HG03354 (cell line): ENCODE measurements around the gene SRRM1.
"Not testable (repeated sequence)": the region's sequence is repeated elsewhere in the genome, so short reads cannot be mapped to it uniquely, and the experiment has no call there.

Experiments used
- ATAC-seq: cut with Tn5 transposase; IDR thresholded peaks from one replicate; pipeline ENCODE4 v1.9.1; 2021; ENCODE audit warnings: mild to moderate bottlenecking; ENCODE audit not compliant: unreplicated experiment, poor library complexity, severe bottlenecking

Gene SRRM1

DNA sequence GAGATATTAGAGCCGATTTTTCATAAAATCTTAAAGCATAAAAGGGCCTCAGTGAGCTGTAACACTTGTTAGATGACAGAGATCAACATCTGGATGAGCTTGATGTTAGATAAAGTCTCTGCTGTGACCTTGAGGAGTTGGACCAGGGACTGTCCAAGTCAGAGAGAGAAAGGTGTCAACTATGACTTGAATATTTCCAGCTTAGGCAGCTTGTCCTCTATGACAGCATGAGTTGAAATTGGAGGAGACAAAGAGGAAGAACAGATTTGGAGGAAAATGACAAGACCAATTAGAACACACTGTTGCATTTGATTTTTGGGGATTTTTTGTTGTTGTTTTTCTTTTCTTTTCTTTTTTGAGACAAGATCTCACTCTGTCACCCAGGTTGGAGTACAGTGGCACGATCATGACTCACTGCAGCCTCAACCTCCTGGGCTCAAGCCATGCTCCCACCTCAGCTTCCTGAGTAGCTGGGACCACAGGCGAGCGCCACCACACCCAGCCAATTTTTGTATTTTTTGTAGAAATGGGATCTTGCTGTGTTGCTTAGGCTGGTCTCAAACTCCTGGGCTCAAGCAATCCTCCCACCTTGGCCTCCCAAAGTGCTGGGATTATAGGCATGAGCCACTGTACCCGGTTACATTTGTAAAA lies 66.8 kb downstream of the SRRM1 start:
- no peak for ATAC-seq

DNA sequence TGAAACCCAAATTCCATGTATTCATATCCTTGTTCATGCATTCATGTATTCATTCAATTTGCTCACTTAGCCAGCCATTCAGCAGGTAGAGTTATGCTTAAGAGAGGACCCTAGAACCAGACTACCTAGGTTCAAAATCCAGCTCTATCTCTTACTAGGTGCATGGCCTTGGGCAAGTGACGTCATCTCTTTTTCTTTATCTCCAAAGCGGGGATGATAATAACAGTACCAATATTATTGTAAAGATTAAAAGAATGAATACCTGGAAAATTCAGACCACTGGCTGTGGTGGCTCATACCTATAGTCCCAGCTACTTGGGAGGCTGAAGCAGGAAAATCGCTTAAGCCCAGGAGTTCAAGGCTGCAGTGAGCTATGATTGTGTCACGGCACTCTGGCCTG lies 68.2 kb downstream of the SRRM1 start:
- no peak for ATAC-seq

DNA sequence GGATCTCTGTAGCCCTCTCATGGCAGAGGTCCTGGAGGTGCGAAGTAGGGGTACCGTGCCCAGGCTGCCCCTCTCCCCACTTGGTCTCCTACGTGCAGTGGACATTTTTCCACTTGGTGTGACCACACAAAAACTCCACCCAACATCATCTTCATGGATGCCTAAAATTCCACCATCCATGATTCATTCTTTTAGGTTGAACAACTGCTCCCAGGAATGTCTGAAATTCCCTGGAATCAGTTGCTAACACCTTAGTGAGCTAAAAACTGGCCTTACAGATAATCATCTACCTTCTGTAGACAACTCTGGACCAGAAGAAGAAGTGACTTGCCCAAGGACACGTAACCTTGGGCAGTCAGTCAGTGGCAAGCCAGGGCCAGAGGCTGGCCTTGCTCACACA lies 70.1 kb downstream of the SRRM1 start:
- ATAC-seq: no peak

DNA sequence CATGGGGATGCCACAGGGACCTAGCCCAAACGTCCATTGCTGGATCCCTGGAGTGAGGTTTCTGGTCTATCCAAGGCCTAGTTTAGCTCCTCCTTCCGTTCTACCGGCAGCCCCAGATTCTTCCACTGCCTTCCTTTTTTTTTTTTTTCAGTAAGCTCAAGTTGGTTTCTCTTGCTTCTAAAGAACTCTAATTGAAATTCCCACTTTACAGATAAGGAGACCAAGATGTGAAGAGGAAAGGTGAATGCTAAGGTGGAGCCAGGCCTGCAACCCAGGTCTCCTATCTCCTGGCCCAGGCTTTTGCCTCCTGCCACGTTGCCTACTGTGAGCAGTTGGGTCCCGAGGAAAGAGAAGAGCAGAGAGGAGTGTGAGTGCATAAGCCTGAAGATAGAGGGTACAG lies 70.6 kb downstream of the SRRM1 start:
- no peak for ATAC-seq

DNA sequence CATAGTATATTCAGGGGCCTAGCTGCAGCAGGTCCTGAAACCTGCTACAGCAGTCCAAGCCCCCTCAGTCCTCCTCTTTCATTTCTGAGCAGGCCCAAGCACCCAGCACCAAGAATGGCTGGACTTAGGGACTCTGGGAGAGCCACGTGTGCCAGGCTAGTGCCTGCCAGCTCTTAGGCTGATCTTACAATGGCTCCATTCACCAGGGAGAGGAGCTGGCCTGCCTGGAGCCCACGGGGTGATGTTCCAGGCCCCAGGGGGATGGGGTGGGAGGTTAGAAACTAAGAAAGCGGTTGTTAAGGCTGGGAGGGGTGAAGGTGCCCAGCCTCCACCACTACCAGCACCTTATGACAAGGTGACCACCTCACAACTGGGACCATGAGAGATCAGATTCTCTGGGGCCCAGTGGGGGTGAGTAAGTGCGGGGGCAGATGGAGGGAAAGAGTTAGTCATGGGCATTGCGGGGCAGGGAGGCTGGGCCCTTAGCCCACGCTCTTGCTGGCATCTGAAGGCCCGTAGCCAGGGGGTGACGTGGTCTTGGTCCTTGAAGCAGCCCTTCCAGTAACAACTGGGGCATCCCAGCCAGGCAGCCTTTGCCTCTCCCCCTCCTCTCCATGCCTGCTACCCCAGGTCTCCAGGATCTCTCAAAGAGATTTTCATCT lies 71.9 kb downstream of the SRRM1 start:
- ATAC-seq: no peak

DNA sequence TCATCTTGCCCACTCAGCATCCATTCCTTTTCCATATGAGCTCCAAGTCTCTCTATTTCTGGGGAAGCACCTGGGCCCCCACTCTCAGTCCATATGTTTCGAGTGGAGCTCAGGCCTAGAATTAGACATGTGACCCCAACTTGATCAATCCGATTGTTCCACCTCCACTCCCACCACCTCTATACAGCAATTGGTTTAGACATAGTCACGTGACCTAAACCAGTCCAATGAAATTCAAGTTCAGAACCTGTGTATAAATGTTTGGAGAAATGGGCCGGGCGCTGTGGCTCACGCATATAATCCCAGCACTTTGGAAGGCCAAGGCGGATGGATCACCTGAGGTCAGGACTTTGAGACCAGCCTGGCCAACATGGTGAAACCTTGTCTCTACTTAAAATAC lies 72.6 kb downstream of the SRRM1 start:
- ATAC-seq: no peak

DNA sequence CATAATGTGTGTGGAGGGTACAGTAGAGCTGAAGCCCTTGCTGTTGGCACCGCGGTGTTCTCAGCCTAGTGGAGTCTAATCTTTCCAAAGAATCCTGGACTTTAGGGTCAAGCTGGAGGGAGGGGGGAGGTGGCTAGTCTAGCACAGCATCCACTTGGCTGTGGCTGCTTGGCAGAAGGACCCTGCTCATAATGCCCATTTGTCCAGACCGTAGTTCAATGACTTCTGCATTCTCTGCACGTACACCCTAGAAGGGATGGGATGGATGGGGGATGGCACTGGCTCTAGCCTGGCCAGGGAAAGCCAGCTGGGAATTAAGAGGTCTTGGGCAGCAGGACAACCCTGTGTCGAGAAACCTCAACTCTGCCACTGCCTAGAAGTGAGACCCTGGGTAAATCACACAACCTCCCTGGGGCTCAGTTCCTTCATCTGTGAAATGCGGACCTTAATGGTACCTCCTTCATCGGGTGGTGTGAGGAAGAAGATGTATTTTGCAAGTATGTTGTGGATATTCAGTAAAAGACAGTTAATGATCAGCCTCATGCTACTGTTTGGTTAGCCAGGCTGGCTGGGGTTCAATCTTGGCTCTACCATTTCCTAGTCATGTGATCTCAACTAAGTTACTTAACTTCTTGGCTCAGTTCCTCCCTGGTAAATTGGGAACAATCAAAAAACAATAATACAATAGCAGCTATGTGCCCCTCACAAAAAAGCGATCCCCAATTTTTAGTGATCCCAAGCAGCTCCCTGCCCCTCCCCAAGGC lies 75.0 kb downstream of the SRRM1 start:
- no peak for ATAC-seq

DNA sequence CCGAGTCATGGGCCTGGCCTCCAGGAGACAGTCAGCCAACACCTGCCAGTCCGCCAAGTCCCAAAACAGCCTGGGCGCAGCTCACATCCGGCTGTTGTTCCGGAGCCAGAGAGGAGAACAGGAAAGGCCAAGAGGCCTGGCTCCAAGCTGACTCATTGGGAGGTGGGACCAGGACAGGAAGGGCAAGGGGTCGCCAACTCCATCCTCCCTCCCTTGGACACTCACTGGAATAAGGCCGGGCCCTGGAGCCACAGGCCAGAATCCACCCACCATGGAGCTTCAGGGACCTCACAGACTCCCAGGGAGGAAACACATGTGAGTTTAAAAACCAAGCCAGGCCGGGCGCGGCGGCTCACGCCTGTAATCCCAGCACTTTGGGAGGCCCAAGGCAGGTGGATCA lies 77.0 kb downstream of the SRRM1 start:
- no peak for ATAC-seq

DNA sequence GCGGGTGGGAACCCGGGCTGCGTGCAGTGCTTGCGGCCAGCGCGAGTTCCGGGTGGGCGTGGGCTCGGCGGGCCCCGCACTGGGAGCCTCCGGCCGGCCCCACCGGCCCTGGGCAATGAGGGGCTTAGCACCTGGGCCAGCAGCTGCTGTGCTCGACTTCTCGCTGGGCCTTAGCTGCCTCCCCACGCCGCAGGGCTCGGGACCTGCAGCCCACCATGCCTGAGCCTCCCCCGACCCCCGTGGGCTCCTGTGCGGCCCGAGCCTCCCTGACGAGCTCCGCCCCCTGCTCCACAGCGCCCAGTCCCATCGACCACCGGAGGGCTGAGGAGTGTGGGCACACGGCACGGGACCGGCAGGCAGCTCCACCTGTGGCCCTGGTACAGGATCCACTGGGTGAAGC lies 78.4 kb downstream of the SRRM1 start:
- no peak for ATAC-seq

DNA sequence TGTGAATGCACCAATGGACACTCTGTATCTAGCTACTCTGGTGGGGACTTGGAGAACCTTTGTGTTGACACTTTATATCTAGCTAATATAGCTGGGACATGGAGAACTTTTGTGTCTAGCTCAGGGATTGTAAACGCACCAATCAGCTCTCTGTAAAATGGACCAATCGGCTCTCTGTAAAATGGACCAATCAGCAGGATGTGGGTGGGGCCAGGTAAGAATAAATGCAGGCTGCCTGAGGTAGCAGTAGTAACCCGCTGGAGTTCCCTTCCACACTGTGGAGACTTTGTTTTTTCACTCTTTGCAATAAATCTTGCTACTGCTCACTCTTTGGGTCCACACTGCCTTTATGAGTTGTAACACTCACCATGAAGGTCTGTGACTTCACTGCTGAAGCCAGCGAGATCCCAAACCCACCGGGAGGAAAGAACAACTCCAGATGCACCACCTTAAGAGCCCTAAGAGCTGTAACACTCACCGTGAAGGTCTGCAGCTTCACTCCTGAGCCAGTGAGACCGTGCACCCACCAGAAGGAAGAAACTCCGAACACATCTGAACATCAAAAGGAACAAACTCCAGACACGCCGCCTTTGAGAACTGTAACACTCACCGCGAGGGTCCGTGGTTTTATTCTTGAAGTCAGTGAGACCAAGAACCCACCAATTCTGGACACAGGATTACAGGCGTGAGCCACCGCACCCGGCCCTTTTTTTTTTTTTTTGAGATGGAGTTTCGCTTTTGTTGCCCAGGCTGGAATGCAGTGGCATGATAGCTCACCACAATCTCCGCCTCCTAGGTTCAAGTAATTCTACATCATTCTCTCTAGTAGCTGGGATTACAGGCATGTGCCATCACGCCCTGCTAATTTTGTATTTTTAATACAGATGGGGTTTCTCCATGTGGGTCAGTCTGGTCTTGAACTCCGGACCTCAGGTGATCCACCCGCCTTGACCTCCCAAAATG lies 79.3 kb downstream of the SRRM1 start:
- ATAC-seq: not testable (repeated sequence)
